ENCODE measurements around the gene RTN4RL1. TPM values are rescaled to one million over a fixed set of nuclear protein-coding genes. Genes with fewer than 3 reads are reported as not detected.

RTN4RL1 gene
- total and polyA plus RNA-seq, 10 donors: 0.09 to 4.5 (median 1.2) TPM

DNA sequence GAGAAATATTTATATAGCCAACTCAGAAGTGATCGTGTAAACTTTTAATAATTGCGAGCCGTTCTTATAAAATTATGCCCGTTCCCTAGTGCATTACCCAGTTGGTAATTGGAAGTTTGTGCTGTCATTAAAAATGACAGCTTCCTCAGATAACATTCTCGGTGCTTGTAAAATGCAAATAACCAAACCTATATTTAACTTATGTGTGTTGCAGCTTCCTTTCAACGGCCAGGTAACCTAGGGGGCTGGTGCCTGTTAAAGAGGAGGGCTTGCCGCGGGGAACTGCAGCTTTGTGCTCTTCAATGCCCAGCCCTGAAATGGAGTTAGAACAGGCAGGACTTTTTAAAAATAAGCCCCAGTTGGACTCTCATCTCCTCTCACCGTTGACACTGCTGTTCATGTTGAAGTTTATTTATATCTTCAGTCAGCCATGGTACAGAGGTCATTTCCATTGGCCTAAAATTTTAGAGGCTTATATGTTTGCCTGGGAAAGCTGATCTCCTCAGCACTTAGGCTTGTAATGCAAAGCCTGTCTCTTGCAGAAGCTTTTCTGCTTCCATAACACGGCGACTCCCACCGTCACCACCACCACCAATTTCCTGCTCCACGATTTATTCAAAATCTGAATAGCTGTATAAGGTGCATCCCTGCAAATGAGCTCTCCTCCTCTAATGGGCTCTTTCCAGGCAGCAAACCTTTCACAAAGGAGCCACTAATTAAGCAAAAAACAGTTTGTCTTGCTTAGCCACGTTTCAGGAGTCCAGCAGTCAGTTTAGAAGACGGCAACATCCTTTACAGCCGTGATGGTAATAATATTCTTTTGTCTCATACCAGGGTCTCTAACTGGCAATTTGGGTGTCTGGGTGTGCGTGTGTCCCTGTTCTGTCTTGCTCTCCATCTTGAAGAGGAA, 120.6 kb downstream of the RTN4RL1 start:
- Histone ChIP-seq H3K9me3 (no peaks in the 10 kb centered on the region), H3K27me3 (replicated peaks in 1 of 7) (peaks cover 0 to 53% (median 31%) of the 10 kb centered on the region in 7 donors), H3K27ac (no peak overlapping the region), H3K4me1 (peaks cover 10 to 23% (median 14%) of the 10 kb centered on the region in 6 donors), H3K4me3 (no peak overlapping the region), H3K36me3 (peaks cover 0 to 6% (median 0%) of the 10 kb centered on the region in 6 donors)
- intact Hi-C loops (cut with DNase I; ENCODE audit: low total_unique reads): loop anchor here (5.0 kb wide), 1 partner anchor 123 kb away; the partner anchor contains the start of gene RTN4RL1
- no peak for DNase-seq
- TF ChIP-seq POLR2AphosphoS5 (IDR thresholded peaks at IDR 0.05) (no peak), POLR2A (IDR thresholded peaks at IDR 0.05) (no peak)
- TF ChIP-seq, protein P1, sequence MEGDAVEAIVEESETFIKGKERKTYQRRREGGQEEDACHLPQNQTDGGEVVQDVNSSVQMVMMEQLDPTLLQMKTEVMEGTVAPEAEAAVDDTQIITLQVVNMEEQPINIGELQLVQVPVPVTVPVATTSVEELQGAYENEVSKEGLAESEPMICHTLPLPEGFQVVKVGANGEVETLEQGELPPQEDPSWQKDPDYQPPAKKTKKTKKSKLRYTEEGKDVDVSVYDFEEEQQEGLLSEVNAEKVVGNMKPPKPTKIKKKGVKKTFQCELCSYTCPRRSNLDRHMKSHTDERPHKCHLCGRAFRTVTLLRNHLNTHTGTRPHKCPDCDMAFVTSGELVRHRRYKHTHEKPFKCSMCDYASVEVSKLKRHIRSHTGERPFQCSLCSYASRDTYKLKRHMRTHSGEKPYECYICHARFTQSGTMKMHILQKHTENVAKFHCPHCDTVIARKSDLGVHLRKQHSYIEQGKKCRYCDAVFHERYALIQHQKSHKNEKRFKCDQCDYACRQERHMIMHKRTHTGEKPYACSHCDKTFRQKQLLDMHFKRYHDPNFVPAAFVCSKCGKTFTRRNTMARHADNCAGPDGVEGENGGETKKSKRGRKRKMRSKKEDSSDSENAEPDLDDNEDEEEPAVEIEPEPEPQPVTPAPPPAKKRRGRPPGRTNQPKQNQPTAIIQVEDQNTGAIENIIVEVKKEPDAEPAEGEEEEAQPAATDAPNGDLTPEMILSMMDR (IDR thresholded peaks at IDR 0.05 in 8 of 11, conservative IDR thresholded peaks at IDR 0.05 in 3 of 11): no peak
- WGBS, 5 donors: 57 to 66% (median 62%) methylated on average over 17 of the region's 17 CpGs

DNA sequence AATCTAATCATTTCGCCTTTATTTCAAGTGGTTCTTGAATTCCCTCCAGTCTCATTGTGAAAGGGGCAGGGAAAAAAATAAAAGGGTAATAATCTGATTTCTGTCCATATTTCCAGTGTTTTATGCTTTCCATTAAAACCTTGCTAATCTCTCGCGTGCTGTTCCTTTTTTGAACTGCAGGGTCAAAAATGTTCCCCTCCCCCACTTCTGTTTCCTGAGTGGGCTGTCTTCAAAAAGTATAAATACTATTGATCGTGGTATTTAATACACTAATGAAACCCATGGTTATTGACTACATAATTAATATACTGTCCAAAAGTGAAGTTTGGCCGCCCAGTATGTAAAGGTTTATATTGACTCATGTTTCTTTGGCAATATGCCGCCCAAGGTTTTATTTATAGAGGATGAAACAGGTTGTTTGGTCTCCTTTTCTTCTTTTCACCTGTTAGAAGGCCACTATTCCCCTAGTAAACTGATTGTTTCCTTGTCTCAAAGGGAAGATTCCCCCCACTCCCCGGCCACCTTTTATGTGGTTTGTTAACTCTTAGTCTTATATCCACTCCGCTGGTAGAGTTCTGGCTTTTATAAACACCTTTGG, 125.6 kb downstream of the RTN4RL1 start:
- WGBS, 5 donors: 87 to 92% (median 89%) methylated on average over 8 of the region's 8 CpGs
- DNase-seq: no peak
- H3K4me3 ChIP-seq: no peak overlapping the region
- TF ChIP-seq POLR2A (IDR thresholded peaks at IDR 0.05): no peak
- TF ChIP-seq POLR2AphosphoS5 (IDR thresholded peaks at IDR 0.05): no peak
- TF ChIP-seq, protein P1 (IDR thresholded peaks at IDR 0.05 in 8 of 11, conservative IDR thresholded peaks at IDR 0.05 in 3 of 11): no peak
- no peak overlapping the region for H3K27ac ChIP-seq
- peaks cover 0 to 3% (median 0%) of the 10 kb centered on the region in 7 donors for H3K27me3 ChIP-seq (replicated peaks in 1 of 7)
- H3K9me3 ChIP-seq: no peaks in the 10 kb centered on the region
- H3K4me1 ChIP-seq: peaks cover 0 to 3% (median 0%) of the 10 kb centered on the region in 6 donors
- peaks cover 0 to 56% (median 44%) of the 10 kb centered on the region in 6 donors for H3K36me3 ChIP-seq
- intact Hi-C loops (cut with DNase I; ENCODE audit: low total_unique reads): no loop called here

DNA sequence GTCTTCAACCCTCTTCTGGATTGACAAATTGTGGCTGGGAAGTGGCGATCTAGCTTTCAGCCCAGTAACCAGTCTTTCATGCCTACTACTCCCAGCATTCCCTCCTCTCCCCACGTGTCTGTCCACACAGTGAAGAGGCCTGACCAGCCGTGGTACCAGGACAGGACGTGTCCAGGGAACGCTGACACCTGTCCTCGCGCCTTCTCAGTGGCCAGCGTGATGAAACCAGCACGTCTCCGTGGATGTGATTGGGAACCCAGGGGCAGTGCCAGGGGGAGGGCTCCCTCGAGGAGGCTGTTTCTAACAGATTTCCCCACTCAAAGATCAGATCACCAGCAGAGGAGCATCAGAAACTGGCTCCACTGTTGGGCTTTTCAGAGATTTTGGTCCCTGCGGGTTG, 126.3 kb downstream of the RTN4RL1 start:
- intact Hi-C loops (cut with DNase I; ENCODE audit: low total_unique reads): no loop called here
- DNase-seq: no peak
- TF ChIP-seq, protein P1 (IDR thresholded peaks at IDR 0.05 in 8 of 11, conservative IDR thresholded peaks at IDR 0.05 in 3 of 11): no peak
- TF ChIP-seq POLR2AphosphoS5 (IDR thresholded peaks at IDR 0.05) (no peak), POLR2A (IDR thresholded peaks at IDR 0.05) (no peak)
- Histone ChIP-seq H3K36me3 (peaks cover 0 to 62% (median 49%) of the 10 kb centered on the region in 6 donors), H3K27ac (no peak overlapping the region), H3K27me3 (replicated peaks in 1 of 7) (no peaks in the 10 kb centered on the region), H3K4me3 (no peak overlapping the region), H3K4me1 (no peaks in the 10 kb centered on the region), H3K9me3 (no peaks in the 10 kb centered on the region)
- WGBS, 5 donors: 92 to 96% (median 95%) methylated on average over 12 of the region's 12 CpGs

DNA sequence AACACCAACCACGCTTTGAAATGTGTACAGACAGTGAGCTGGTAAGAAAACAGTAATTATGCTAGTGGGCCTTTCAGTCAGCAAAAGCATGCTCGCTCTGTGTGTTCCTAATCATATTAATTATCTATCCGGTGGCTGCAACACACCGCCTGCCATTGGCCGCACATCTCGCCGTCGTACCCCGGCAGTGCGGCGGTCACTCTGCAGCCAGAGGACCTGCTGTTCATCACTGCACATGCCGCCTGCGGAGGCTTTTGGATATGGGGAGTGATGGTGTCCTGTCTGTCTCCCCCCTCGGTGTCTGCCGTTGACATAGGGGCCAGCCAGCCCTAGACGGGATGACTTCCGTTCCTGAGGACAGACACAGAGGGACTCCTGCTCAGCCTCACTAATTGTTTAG, 126.8 kb downstream of the RTN4RL1 start:
- Histone ChIP-seq H3K27me3 (replicated peaks in 1 of 7) (no peaks in the 10 kb centered on the region), H3K36me3 (peaks cover 0 to 68% (median 54%) of the 10 kb centered on the region in 6 donors), H3K27ac (no peak overlapping the region), H3K4me1 (no peaks in the 10 kb centered on the region), H3K9me3 (no peaks in the 10 kb centered on the region), H3K4me3 (no peak overlapping the region)
- intact Hi-C loops (cut with DNase I; ENCODE audit: low total_unique reads): no loop called here
- WGBS, 5 donors: 90 to 97% (median 94%) methylated on average over 17 of the region's 17 CpGs
- TF ChIP-seq POLR2AphosphoS5 (IDR thresholded peaks at IDR 0.05): peak in 1 of 3 donors; percentile 42
- TF ChIP-seq POLR2A (IDR thresholded peaks at IDR 0.05): no peak
- TF ChIP-seq, protein P1 (IDR thresholded peaks at IDR 0.05 in 8 of 11, conservative IDR thresholded peaks at IDR 0.05 in 3 of 11): no peak
- no peak for DNase-seq

All from spleen (tissue), 11 donors.